A673 (cell line): ENCODE data around the gene CST6. TPM values are rescaled to one million over a fixed set of nuclear protein-coding genes. Genes with fewer than 3 reads are reported as not detected.

ENCODE experiments used
- BruUV-seq: library from RNA; stranded (reverse); fragments of 400-500 nt; replicated peaks from 2 replicates; lab custom pipeline; 2021; lab: Mats Ljungman, UMichigan
- CTCF ChIA-PET: fragments of 300-600 bp; sonication (Branson Sonifier 250); formaldehyde crosslinking; loops from one replicate; lab custom pipeline; 2022; ENCODE audit warnings: antibody characterized with exemption; lab: Charles Lee
- POLR2A ChIA-PET: fragments of 300-600 bp; sonication (Branson Sonifier 250); formaldehyde crosslinking; loops from one replicate; lab custom pipeline; 2022; ENCODE audit warnings: antibody characterized with exemption; ENCODE audit not compliant: low non-redundant PET; lab: Charles Lee
- DNase-seq: peaks from one replicate; pipeline ENCODE4 v3.0.0-alpha.2; 2015; ENCODE audit warnings: low spot score
- H3K27ac ChIP-seq: fragments of 200-600 bp; sonication (generic); 2 replicates; pipeline ENCODE4 v1.5.1; 2016; ENCODE audit warnings: mixed run types, low read depth, mild to moderate bottlenecking, mixed read lengths, antibody characterized with exemption, low read length; ENCODE audit not compliant: poor library complexity, severe bottlenecking
- H3K27me3 ChIP-seq: fragments of 200-600 bp; sonication (generic); replicated peaks from 2 replicates; pipeline ENCODE4 v1.6.1; 2017; ENCODE audit warnings: mixed run types, low read depth, mild to moderate bottlenecking, mixed read lengths, antibody characterized with exemption, low read length; ENCODE audit not compliant: insufficient read depth, poor library complexity
- H3K36me3 ChIP-seq: fragments of 200-600 bp; sonication (generic); 2 replicates; pipeline ENCODE4 v1.6.1; 2016; ENCODE audit warnings: mixed run types, mild to moderate bottlenecking, mixed read lengths, antibody characterized with exemption, low read length; ENCODE audit not compliant: insufficient read depth, poor library complexity, severe bottlenecking
- H3K4me1 ChIP-seq: fragments of 200-600 bp; sonication (generic); 2 replicates; pipeline ENCODE4 v1.6.1; 2017; ENCODE audit warnings: mixed run types, mild to moderate bottlenecking, mixed read lengths, antibody characterized with exemption, low read length; ENCODE audit not compliant: insufficient read depth, poor library complexity, severe bottlenecking
- H3K4me3 ChIP-seq: fragments of 200-600 bp; sonication (generic); 2 replicates; pipeline ENCODE4 v1.5.1; 2016; ENCODE audit warnings: low read depth, mixed run types, mild to moderate bottlenecking, mixed read lengths, low read length; ENCODE audit not compliant: poor library complexity, severe bottlenecking
- H3K9me3 ChIP-seq: fragments of 200-600 bp; sonication (generic); 2 replicates; pipeline ENCODE4 v1.6.1; 2016; ENCODE audit warnings: mixed run types, low read depth, mild to moderate bottlenecking, mixed read lengths, antibody characterized with exemption, low read length; ENCODE audit not compliant: poor library complexity, severe bottlenecking
- CTCF ChIP-seq: fragments of 300-800, 200-600 bp; sonication (generic); conservative IDR thresholded peaks from 2 replicates; pipeline ENCODE4 v1.5.1; 2017; ENCODE audit warnings: low read depth, mild to moderate bottlenecking, antibody characterized with exemption, low read length, moderate library complexity, mixed read lengths
- EZH2 ChIP-seq: fragments of 200-600 bp; sonication (generic); IDR thresholded peaks from 2 replicates; pipeline ENCODE4 v1.6.1; 2017; ENCODE audit warnings: borderline replicate concordance, low read depth, mild to moderate bottlenecking, mixed read lengths, antibody characterized with exemption, low read length; ENCODE audit not compliant: poor library complexity, severe bottlenecking
- intact Hi-C: fragments of 100-400 bp; cut with micrococcal nuclease; formaldehyde crosslinking; loops from one replicate; pipeline ENCODE4 v1.10.0; 2022; ENCODE audit not compliant: unreplicated experiment
- total RNA-seq: library from RNA; stranded (reverse); gene quantifications from 2 replicates; pipeline ENCODE4 v1.2.3, GENCODE V29; 2021

CST6 gene
- total RNA-seq, 1 experiment from 2014 or later: 2.3 TPM

GRCh38 chr11:66056501-66056900 is 44.7 kb downstream of the CST6 start:
- Histone ChIP-seq H3K4me1 (peaks cover 11% of the 10 kb centered on the region), H3K27me3 (no peaks in the 10 kb centered on the region), H3K9me3 (no peaks in the 10 kb centered on the region), H3K27ac (peak overlapping the region; percentile 18), H3K4me3 (no peak overlapping the region), H3K36me3 (peaks cover 72% of the 10 kb centered on the region)
- no peak for TF ChIP-seq CTCF
- no peak for TF ChIP-seq EZH2
- ChIA-PET POLR2A (no interaction called here), CTCF (interaction anchor here (0.6 to 0.7 kb wide), 2 partner anchors 11 kb away, joined by 3 to 8 read pairs; no protein-coding TSS in a partner anchor)
- BruUV-seq: no TSS peak
- intact Hi-C loops: no loop called here
- no peak for DNase-seq

GRCh38 chr11:66059966-66060680 is 48.3 kb downstream of the CST6 start:
- TF ChIP-seq EZH2 (no peak), CTCF (no peak)
- ChIA-PET CTCF (interaction anchor here (0.6 kb wide), 1 partner anchor 14 kb away, joined by 3 read pairs; no protein-coding TSS in a partner anchor), POLR2A (no interaction called here)
- DNase-seq: no peak
- Histone ChIP-seq H3K4me1 (no peaks in the 10 kb centered on the region), H3K27me3 (no peaks in the 10 kb centered on the region), H3K4me3 (no peak overlapping the region), H3K27ac (no peak overlapping the region), H3K36me3 (peaks cover 100% of the 10 kb centered on the region), H3K9me3 (peaks cover 3% of the 10 kb centered on the region)
- intact Hi-C loops: no loop called here
- no TSS peak for BruUV-seq

GRCh38 chr11:66061268-66061667 is 49.5 kb downstream of the CST6 start:
- Histone ChIP-seq H3K27ac (no peak overlapping the region), H3K36me3 (peaks cover 100% of the 10 kb centered on the region), H3K4me3 (no peak overlapping the region), H3K4me1 (no peaks in the 10 kb centered on the region), H3K9me3 (peaks cover 3% of the 10 kb centered on the region), H3K27me3 (no peaks in the 10 kb centered on the region)
- no TSS peak for BruUV-seq
- no peak for DNase-seq
- ChIA-PET CTCF (no interaction called here), POLR2A (no interaction called here)
- intact Hi-C loops: no loop called here
- TF ChIP-seq EZH2: no peak
- no peak for TF ChIP-seq CTCF
